ENCODE measurements around the gene TGM2. TPM values are rescaled to one million over a fixed set of nuclear protein-coding genes. Genes with fewer than 3 reads are reported as not detected.

The TGM2 gene
- total and polyA plus RNA-seq, 12 donors: 13.4 to 262 (median 98.3) TPM

DNA sequence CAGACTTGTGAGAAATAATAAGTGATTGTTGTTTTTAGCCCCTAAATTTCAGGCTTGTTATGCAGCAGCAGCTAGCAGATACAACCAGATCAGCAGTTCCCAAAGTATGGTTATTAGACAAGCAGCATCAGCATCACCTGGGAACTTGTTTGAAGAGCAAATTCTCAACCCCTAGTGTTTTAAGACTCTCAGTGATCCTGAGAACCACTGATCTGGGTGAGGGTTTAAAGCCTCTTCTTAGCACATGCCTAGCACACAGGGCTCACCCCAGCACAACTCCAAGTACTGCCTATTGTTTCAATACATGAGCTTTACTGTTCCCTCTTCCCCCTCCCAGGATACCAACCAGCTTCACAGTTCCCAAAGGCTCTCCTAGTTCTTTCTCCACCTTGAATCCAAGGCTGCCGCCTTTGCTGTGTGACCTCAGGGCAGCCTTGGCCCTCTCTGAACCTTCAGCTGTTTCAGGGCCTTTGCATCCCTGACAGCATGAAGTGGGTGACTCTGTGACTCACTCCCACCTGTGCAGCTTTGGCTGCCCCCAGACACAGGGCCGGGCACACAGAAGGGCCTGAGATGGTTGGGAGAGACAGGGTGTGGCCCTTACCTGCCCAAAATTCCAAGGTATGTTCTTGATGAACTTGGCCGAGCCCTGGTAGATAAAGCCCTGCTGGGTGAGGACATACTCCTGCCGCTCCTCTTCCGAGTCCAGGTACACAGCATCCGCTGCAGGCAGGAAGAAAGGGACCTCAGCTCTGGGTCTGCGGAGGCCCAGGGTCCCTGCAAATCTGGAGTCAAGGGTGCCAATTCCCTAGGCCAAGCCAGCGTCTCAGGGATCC lies 14.5 kb downstream of the TGM2 start:
- intact Hi-C loops (cut with DNase I): no loop called here
- WGBS, 4 donors: 92 to 97% (median 95%) methylated on average over 7 to 8 of the region's 8 CpGs
- Histone ChIP-seq H3K4me3 (no peak overlapping the region), H3K4me1 (replicated peaks in 1 of 2) (peaks cover 16 to 27% of the 10 kb centered on the region in 2 donors), H3K27me3 (no peaks in the 10 kb centered on the region), H3K27ac (no peak overlapping the region), H3K9me3 (replicated peaks in 1 of 3) (no peaks in the 10 kb centered on the region), H3K36me3 (replicated peaks in 1 of 2) (peaks cover 0 to 49% of the 10 kb centered on the region in 2 donors)
- TF ChIP-seq, protein P1, sequence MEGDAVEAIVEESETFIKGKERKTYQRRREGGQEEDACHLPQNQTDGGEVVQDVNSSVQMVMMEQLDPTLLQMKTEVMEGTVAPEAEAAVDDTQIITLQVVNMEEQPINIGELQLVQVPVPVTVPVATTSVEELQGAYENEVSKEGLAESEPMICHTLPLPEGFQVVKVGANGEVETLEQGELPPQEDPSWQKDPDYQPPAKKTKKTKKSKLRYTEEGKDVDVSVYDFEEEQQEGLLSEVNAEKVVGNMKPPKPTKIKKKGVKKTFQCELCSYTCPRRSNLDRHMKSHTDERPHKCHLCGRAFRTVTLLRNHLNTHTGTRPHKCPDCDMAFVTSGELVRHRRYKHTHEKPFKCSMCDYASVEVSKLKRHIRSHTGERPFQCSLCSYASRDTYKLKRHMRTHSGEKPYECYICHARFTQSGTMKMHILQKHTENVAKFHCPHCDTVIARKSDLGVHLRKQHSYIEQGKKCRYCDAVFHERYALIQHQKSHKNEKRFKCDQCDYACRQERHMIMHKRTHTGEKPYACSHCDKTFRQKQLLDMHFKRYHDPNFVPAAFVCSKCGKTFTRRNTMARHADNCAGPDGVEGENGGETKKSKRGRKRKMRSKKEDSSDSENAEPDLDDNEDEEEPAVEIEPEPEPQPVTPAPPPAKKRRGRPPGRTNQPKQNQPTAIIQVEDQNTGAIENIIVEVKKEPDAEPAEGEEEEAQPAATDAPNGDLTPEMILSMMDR (IDR thresholded peaks at IDR 0.05): no peak
- TF ChIP-seq POLR2A (IDR thresholded peaks at IDR 0.05): no peak
- DNase-seq: no peak

DNA sequence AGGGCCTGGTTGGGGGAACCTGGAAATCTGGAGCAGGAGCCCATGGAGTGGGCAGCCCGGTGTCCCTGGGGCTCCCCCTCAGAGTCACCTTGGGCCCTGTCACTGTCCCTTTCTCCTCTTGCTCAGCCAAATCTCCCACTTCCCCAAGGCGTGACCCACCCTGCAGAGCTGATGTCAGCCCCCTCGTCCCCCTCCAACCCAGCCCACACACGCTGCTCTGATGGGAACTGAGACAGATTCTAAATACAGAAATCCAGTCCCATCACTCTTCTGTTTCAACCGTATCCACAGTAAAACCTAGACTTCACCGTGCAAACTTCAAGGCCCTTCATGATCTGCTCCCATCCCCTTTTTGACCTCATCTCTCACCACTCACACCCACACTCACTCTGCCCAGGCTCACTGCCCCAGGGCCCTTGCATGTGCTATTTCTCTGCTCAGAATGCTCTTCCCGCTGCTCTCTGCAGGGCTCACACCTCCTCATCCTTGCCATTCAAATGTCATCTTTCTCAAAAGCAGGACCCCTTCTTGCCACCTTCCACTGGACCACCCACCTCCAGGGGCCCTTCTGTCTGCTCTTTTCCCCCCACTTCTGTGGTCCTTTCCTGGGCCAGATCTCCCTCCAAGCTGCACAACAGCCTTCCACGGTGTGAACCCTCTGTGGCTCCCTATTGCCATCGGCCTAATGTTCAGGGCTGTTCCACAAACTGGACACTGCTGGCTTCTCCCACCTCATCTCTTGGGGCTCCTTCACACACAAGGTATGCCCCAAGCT lies 16.6 kb downstream of the TGM2 start:
- no peak overlapping the region for H3K27ac ChIP-seq
- DNase-seq: no peak
- H3K36me3 ChIP-seq (replicated peaks in 1 of 2): peaks cover 0 to 43% of the 10 kb centered on the region in 2 donors
- H3K27me3 ChIP-seq: no peaks in the 10 kb centered on the region
- H3K4me1 ChIP-seq (replicated peaks in 1 of 2): peaks cover 27 to 46% of the 10 kb centered on the region in 2 donors
- intact Hi-C loops (cut with DNase I): no loop called here
- H3K9me3 ChIP-seq (replicated peaks in 1 of 3): no peaks in the 10 kb centered on the region
- TF ChIP-seq, protein P1 (IDR thresholded peaks at IDR 0.05): no peak
- TF ChIP-seq POLR2A (IDR thresholded peaks at IDR 0.05): no peak
- WGBS, 4 donors: 89 to 94% (median 90%) methylated on average over 9 of the region's 9 CpGs
- H3K4me3 ChIP-seq: no peak overlapping the region

DNA sequence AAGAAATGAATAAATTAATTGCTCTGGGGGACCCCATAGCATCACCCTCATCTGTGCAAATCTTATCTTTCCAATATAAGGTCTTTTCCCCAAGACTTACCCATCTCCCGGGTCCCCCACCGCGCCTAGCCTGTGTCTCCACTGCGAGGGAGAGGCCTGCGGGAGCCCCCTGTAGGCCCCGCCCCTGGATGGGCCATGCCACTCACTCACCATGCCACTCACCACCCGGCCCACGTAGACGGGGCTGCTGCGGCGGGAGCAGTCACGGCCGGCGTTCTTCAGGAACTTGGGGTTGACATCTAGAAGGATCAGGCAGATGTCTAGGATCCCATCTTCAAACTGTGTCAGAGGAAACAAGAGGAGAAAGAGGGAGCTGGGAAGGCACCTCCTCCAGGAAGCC lies 17.3 kb downstream of the TGM2 start:
- DNase-seq: no peak
- intact Hi-C loops (cut with DNase I): no loop called here
- peaks cover 25 to 43% of the 10 kb centered on the region in 2 donors for H3K4me1 ChIP-seq (replicated peaks in 1 of 2)
- no peaks in the 10 kb centered on the region for H3K9me3 ChIP-seq (replicated peaks in 1 of 3)
- no peak for TF ChIP-seq POLR2A (IDR thresholded peaks at IDR 0.05)
- TF ChIP-seq, protein P1 (IDR thresholded peaks at IDR 0.05): no peak
- H3K4me3 ChIP-seq: no peak overlapping the region
- 93 to 97% (median 96%) methylated on average over 5 to 14 of the region's 14 CpGs for WGBS, 4 donors
- H3K27me3 ChIP-seq: no peaks in the 10 kb centered on the region
- H3K36me3 ChIP-seq (replicated peaks in 1 of 2): peaks cover 0 to 44% of the 10 kb centered on the region in 2 donors
- no peak overlapping the region for H3K27ac ChIP-seq

DNA sequence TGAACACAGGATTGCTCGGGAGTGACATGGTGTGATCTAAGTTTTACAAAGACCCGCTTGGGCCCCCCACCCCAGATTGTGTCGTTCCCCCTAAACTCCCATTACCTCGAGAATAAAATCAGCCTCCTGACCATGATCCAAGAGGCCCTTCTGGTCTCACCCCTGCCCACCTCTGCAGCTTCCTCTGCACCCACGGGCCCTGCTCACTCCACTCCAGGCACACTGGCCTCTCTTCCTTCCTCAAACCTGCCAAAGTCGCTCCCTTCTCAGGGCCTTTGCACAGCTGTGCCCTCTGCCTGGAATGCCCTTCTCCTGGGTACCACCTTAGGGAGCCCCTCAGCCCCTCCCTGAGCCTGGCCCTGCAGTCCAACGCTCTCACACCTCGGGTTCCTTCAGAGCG lies 17.9 kb downstream of the TGM2 start:
- TF ChIP-seq, protein P1 (IDR thresholded peaks at IDR 0.05): no peak
- no peak for TF ChIP-seq POLR2A (IDR thresholded peaks at IDR 0.05)
- H3K27ac ChIP-seq: no peak overlapping the region
- no peaks in the 10 kb centered on the region for H3K27me3 ChIP-seq
- intact Hi-C loops (cut with DNase I): no loop called here
- peaks cover 19 to 37% of the 10 kb centered on the region in 2 donors for H3K4me1 ChIP-seq (replicated peaks in 1 of 2)
- 76 to 87% (median 82%) methylated on average over 9 of the region's 9 CpGs for WGBS, 4 donors
- DNase-seq: no peak
- no peak overlapping the region for H3K4me3 ChIP-seq
- H3K36me3 ChIP-seq (replicated peaks in 1 of 2): peaks cover 0 to 46% of the 10 kb centered on the region in 2 donors
- H3K9me3 ChIP-seq (replicated peaks in 1 of 3): no peaks in the 10 kb centered on the region
